Activated naive CD8-positive, alpha-beta T cell treated with anti-CD3 and anti-CD28 coated beads, Interleukin-2, amount 50 U/mL, for 24 hours (primary cell): Measurements from ENCODE around the gene CALHM6.

Experiments
- ATAC-seq: fragments of 150-1000 bp; cut with Tn5 transposase; one replicate; pipeline ENCODE4 v1.10.0; 2021
- DNase-seq: peaks from one replicate; pipeline ENCODE4 v3.0.0; 2021
- H3K27ac Mint-ChIP-seq: one replicate; pipeline ENCODE4 v1.8.0; 2021; ENCODE audit warnings: mild to moderate bottlenecking, mixed read lengths
- H3K27me3 Mint-ChIP-seq: one replicate; pipeline ENCODE4 v1.8.0; 2021; ENCODE audit warnings: mixed read lengths
- H3K36me3 Mint-ChIP-seq: one replicate; pipeline ENCODE4 v1.8.0; 2021; ENCODE audit warnings: low read depth, mixed read lengths
- H3K4me1 Mint-ChIP-seq: one replicate; pipeline ENCODE4 v1.8.0; 2021; ENCODE audit warnings: mixed read lengths
- H3K4me3 Mint-ChIP-seq: one replicate; pipeline ENCODE4 v1.8.0; 2021; ENCODE audit warnings: mild to moderate bottlenecking, moderate library complexity, mixed read lengths
- H3K9me3 Mint-ChIP-seq: one replicate; pipeline ENCODE4 v1.8.0; 2021; ENCODE audit warnings: mixed read lengths

Gene CALHM6

DNA sequence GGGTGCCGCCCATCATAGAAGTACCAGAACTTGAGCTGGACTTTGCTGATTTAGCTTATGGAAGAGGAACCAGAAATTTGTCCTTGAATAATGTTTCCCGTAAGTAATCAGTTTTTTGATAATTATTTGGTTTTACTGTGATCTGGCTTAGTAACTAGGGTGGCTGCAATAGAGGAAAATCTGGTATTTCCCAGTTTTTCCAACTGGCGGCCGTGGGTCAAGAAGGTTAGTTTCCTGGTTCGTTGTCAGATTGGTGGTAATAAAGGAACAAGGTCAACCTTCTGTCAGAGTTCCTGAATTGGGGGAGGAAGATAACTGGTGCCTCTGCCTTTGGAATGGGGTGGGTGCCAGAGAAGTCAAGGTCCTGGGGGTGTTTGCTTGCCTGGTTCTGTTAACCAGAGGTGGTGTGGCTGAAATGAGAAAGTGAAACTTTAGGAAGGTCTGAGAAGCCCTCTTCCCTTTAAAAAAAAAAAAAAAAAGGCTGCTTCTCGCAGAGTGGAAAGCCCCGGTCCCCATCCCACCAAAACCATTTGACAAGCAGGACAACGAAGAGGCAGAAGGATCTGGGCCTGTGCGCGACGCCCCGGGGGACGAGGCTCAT, at the start of gene CALHM6:
Gene CALHM6, plus strand, starts transcription at position 45 of the 601 bp plus-strand sequence. Its CDS starts 555 bp downstream, at position 600.
- DNase-seq (no peak), ATAC-seq (peak; percentile 16)
- H3K27ac Mint-ChIP-seq: peak within 1 kb of the TSS; percentile 14
- H3K4me3 Mint-ChIP-seq: peak within 1 kb of the TSS; percentile 64
- no peaks in the 10 kb centered on the region for H3K36me3 Mint-ChIP-seq
- H3K4me1 Mint-ChIP-seq: peaks cover 24% of the 10 kb centered on the region
- no peaks in the 10 kb centered on the region for H3K9me3 Mint-ChIP-seq
- peaks cover 43% of the 10 kb centered on the region for H3K27me3 Mint-ChIP-seq

- no peaks in the 10 kb centered on the region for H3K27me3 Mint-ChIP-seq
- ATAC-seq: no peak
- H3K4me3 Mint-ChIP-seq: no peak overlapping the region
- no peaks in the 10 kb centered on the region for H3K36me3 Mint-ChIP-seq
- H3K4me1 Mint-ChIP-seq: peaks cover 6% of the 10 kb centered on the region
- no peaks in the 10 kb centered on the region for H3K9me3 Mint-ChIP-seq
- no peak overlapping the region for H3K27ac Mint-ChIP-seq
- DNase-seq: no peak
Observed at GRCh38 chr6:116412270-116412669, 48.9 kb upstream of the CALHM6 start.

- Mint-ChIP-seq H3K36me3 (no peaks in the 10 kb centered on the region), H3K27me3 (no peaks in the 10 kb centered on the region), H3K4me1 (peaks cover 6% of the 10 kb centered on the region), H3K27ac (no peak overlapping the region), H3K4me3 (no peak overlapping the region), H3K9me3 (no peaks in the 10 kb centered on the region)
- DNase-seq (no peak), ATAC-seq (no peak)
Observed at GRCh38 chr6:116413357-116413756, 47.8 kb upstream of the CALHM6 start.

GRCh38 chr6:116417661-116418060, 43.5 kb upstream of the CALHM6 start:
- Mint-ChIP-seq H3K27ac (no peak overlapping the region), H3K4me1 (peaks cover 10% of the 10 kb centered on the region), H3K4me3 (no peak overlapping the region), H3K27me3 (no peaks in the 10 kb centered on the region), H3K36me3 (no peaks in the 10 kb centered on the region), H3K9me3 (no peaks in the 10 kb centered on the region)
- ATAC-seq (no peak), DNase-seq (no peak)

- DNase-seq (no peak), ATAC-seq (peak; percentile 57)
- Mint-ChIP-seq H3K27ac (peak overlapping the region; percentile 9), H3K9me3 (no peaks in the 10 kb centered on the region), H3K4me1 (peaks cover 10% of the 10 kb centered on the region), H3K4me3 (no peak overlapping the region), H3K27me3 (no peaks in the 10 kb centered on the region), H3K36me3 (no peaks in the 10 kb centered on the region)
Observed at GRCh38 chr6:116419069-116419786, 41.9 kb upstream of the CALHM6 start.

DNA sequence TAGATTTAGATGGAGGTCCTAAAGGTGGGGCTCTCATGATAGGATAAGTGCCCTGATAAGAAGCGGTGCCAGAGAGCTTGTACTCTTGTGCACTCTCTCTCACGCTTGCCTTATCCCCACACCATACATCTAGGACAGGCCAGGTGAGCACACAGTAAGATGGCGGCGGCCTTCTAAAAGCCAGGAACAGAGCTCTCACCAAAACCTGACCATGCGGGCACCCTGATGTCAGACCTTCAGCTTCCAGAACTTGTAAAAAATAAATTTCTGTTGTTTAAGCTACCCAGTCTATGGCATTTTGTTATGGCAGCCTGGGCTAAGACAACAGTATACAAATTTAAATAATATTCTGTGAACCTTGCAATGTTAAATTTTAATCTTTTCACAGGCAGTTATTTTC, 40.8 kb upstream of the CALHM6 start:
- Mint-ChIP-seq H3K9me3 (no peaks in the 10 kb centered on the region), H3K4me1 (peaks cover 10% of the 10 kb centered on the region), H3K27ac (no peak overlapping the region), H3K36me3 (no peaks in the 10 kb centered on the region), H3K4me3 (no peak overlapping the region), H3K27me3 (no peaks in the 10 kb centered on the region)
- ATAC-seq: no peak
- no peak for DNase-seq

- Mint-ChIP-seq H3K27ac (no peak overlapping the region), H3K9me3 (no peaks in the 10 kb centered on the region), H3K4me1 (peaks cover 10% of the 10 kb centered on the region), H3K27me3 (no peaks in the 10 kb centered on the region), H3K36me3 (no peaks in the 10 kb centered on the region), H3K4me3 (no peak overlapping the region)
- ATAC-seq: no peak
- DNase-seq: no peak
Observed at GRCh38 chr6:116422238-116422637, 38.9 kb upstream of the CALHM6 start.

- no peak overlapping the region for H3K4me3 Mint-ChIP-seq
- no peaks in the 10 kb centered on the region for H3K36me3 Mint-ChIP-seq
Observed at GRCh38 chr6:116424001-116424400, 37.2 kb upstream of the CALHM6 start.

GRCh38 chr6:116426551-116426950, 34.6 kb upstream of the CALHM6 start:
- Mint-ChIP-seq H3K9me3 (no peaks in the 10 kb centered on the region), H3K4me1 (no peaks in the 10 kb centered on the region), H3K27ac (no peak overlapping the region), H3K27me3 (no peaks in the 10 kb centered on the region), H3K36me3 (no peaks in the 10 kb centered on the region), H3K4me3 (no peak overlapping the region)
- ATAC-seq (no peak), DNase-seq (no peak)

More at GRCh38 chr6:116424001-116424400, 37.2 kb upstream of the CALHM6 start:
- Mint-ChIP-seq H3K27ac (no peak overlapping the region), H3K4me1 (peaks cover 5% of the 10 kb centered on the region), H3K9me3 (no peaks in the 10 kb centered on the region), H3K27me3 (no peaks in the 10 kb centered on the region)
- ATAC-seq (no peak), DNase-seq (no peak)

DNA sequence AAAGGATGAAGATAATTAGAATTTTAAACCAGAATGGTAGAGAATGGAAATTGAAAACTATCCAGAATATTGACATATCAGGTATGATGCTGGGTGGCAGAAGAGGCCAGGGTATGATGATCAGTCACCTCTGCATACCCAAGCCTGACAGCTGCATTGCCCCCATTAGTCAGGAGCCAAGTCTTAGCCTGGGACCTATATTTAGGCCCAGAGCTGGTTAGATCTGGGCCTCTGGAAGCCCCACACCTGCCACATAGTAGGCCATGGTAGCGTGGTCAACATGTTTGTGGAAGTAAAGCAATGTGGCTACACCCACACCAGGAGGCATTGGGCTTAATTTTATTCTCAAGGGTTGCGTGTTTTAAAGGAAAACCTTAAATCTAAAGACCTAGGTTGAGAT, 32.1 kb upstream of the CALHM6 start:
- H3K9me3 Mint-ChIP-seq: no peaks in the 10 kb centered on the region
- no peaks in the 10 kb centered on the region for H3K27me3 Mint-ChIP-seq
- ATAC-seq (no peak), DNase-seq (no peak)
- no peak overlapping the region for H3K27ac Mint-ChIP-seq
- H3K4me1 Mint-ChIP-seq: no peaks in the 10 kb centered on the region
- no peak overlapping the region for H3K4me3 Mint-ChIP-seq
- no peaks in the 10 kb centered on the region for H3K36me3 Mint-ChIP-seq

DNA sequence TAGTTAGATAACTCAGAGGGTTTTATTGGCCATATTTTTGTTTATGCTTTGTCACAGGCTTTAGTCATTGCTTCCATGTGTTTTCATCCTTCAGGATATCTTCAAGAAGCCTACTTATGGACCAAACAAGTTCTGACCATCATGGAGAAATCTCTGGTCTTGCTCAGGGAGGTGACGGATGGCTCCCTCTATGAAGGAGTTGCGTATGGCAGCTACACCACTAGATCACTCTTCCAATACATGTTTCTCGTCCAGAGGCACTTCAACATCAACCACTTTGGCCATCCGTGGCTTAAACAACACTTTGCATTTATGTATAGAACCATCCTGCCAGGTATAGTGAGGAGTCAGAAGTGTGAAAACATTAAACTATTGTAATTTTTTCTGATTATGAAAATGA, 30.3 kb upstream of the CALHM6 start:
- H3K4me3 Mint-ChIP-seq: no peak overlapping the region

DNA sequence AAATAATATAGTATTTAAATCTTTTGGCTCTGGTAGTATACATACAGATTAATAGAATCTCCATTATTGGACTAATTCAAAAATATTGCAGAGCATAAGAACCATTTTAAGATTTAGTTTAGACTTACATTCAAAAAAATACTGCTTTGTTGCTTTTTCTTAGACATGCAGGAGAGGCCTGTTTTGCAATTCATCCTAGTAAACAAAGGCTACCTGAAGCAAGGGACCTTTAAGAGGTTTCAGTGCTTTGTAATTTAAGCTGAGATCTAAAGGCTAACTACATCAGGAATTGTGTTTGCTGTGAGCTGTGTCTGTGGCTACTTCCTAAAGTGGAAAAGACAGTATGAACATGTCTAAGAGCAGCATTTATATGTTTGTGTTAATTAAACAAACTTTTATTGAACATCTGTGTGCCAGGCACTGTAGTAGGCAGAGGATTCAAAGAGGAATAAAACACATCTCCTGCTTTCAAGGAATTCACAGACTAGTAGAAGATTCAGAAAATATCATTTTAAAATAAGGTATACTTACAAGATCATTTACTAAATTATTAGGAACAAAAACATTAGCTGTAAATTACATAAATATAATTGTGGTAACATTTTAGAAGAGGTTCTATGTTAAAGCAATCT, 29.1 kb upstream of the CALHM6 start:
- DNase-seq: no peak
- Mint-ChIP-seq H3K36me3 (no peaks in the 10 kb centered on the region), H3K27ac (no peak overlapping the region), H3K4me1 (no peaks in the 10 kb centered on the region), H3K9me3 (no peaks in the 10 kb centered on the region), H3K27me3 (no peaks in the 10 kb centered on the region), H3K4me3 (no peak overlapping the region)
- ATAC-seq: no peak

More for the DNA sequence above, 30.3 kb upstream of the CALHM6 start:
- Mint-ChIP-seq H3K27ac (no peak overlapping the region), H3K9me3 (no peaks in the 10 kb centered on the region), H3K27me3 (no peaks in the 10 kb centered on the region), H3K4me1 (no peaks in the 10 kb centered on the region), H3K36me3 (no peaks in the 10 kb centered on the region)
- DNase-seq (no peak), ATAC-seq (no peak)

DNA sequence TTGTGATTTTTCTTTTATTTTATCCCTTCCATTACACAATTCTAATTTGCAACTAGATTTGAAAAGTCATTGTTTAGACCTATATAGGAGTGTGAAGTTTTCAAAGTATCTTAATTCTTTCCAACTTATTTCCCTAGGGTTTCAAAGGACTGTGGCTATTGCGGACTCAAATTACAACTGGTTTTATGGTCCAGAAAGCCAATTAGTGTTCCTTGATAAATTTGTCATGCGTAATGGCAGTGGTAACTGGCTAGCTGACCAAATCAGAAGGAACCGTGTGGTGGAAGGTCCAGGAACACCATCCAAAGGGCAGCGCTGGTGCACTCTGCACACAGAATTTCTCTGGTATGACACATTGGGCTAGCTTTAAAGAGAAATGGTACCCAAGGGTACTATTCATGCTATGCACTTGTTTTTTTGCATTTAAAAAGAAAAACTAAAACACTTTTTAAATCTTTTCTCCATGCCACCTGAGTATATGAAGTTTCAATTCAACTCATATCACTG, 27.9 kb upstream of the CALHM6 start:
- H3K27me3 Mint-ChIP-seq: no peaks in the 10 kb centered on the region
- no peaks in the 10 kb centered on the region for H3K9me3 Mint-ChIP-seq
- H3K27ac Mint-ChIP-seq: no peak overlapping the region
- ATAC-seq: no peak
- no peak for DNase-seq
- H3K4me3 Mint-ChIP-seq: no peak overlapping the region
- no peaks in the 10 kb centered on the region for H3K36me3 Mint-ChIP-seq
- no peaks in the 10 kb centered on the region for H3K4me1 Mint-ChIP-seq

DNA sequence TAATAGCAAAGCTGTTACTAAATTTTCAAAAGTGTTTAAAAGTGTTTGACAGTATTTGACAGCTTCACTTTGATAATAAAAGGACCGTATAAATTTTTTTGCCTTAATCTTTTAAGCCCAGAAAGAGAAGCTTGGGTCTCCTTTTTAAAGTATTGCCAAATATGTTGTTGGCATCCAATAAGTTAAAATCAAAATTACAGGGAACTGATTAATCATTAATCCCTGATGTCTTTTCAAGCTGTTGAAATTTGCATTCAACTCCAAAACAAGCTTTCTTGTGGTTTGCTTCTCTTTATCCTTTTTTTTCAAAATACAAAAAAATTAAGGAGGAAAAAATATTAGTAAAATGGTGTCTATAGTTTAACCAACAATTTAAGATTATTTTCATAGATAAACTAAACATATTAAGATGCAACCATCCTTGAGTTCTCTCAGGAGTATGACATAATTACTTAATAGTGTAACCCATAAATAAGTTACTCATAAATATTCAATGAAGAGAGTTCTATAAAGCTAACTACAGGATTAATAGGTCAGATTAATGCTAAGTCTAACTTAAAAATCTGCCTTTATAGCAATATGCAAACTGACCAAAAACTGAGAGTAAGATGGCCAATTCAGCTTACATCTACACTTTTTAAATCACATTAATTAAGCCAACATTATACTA, 27.0 kb upstream of the CALHM6 start:
- H3K4me1 Mint-ChIP-seq: no peaks in the 10 kb centered on the region
- no peaks in the 10 kb centered on the region for H3K36me3 Mint-ChIP-seq
- no peaks in the 10 kb centered on the region for H3K27me3 Mint-ChIP-seq
- no peak for DNase-seq
- no peaks in the 10 kb centered on the region for H3K9me3 Mint-ChIP-seq
- no peak for ATAC-seq
- H3K27ac Mint-ChIP-seq: no peak overlapping the region
- H3K4me3 Mint-ChIP-seq: no peak overlapping the region
